GM18507 (cell line): ENCODE results near the gene CPTP.
"Not testable (repeated sequence)": the region's sequence is repeated elsewhere in the genome, so short reads cannot be mapped to it uniquely, and the experiment has no call there.

Experiments
- DNase-seq: peaks from one replicate; pipeline ENCODE4 v3.0.0; 2011; ENCODE audit warnings: low read depth; ENCODE audit not compliant: insufficient read length; ENCODE audit errors: extremely low spot score
- FAIRE-seq: peaks from 2 replicates; lab custom pipeline; 2011; peaks lifted over from hg19 to GRCh38; lab: Jason Lieb, UNC

The CPTP gene

DNA sequence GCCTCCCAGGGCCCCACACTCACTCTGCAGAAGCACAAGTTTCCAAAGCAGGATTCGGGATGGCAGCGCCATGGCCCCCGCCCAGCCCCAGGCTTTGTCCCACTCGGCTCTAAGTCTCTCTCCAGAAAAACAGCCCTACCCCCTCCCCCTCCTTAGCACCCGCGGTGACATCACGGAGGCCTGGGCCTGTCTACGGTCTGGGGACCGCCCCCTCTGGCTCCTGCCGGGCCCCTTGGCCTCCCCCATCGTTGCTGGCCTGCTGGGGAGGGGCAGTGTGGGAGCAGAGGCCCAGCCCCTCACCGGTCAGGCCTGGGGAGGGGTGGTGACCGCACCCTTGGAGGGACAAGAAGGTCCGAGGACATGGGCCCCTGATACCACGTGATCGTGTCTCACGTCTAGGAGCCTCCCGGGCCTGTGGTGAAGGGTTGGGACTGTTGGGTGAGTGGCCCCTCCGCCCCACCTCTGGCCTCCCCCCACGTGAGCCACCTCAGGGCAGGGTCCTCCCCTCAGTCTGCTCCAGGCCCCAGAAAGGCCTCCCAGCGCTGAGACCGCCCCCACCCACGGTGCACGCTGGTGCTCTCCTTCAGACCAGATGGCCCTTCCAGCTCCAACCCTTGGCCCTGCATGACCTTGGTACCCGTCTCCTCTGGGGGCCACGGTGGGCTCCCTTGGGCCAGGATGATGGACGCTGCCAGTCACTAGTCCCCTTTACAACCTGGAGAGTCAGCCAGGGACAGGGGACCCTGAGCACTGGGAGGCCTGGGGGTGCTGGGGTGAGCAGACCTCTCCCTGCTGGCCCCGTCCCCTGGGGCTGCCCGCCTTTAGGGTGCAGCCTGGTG is 34.0 kb downstream of the CPTP start, which contains the start of gene MXRA8:
Gene MXRA8 (minus strand): TSS at position 123 of the 839 bp plus-strand sequence. CDS start 51 bp downstream, at position 72.
- FAIRE-seq (no peak), DNase-seq (no peak)

DNA sequence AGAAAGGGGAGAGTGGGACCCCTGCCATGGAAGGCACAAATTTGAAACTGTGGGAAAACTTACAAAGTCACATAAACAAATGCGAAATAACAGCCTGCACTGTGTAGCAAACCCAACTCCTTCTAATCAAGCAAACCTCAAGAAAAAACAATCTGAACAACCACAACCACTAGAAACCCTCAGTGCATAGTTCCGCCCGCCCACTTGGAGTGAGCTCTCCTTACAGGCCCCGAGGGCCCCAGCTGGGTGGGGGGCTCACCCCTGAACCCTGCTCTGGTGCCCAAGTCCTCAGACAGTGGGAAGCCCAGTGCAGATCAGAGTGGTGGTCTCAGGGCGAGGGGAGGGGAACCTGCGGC is 34.7 kb downstream of the CPTP start:
- no peak for DNase-seq
- no peak for FAIRE-seq

DNA sequence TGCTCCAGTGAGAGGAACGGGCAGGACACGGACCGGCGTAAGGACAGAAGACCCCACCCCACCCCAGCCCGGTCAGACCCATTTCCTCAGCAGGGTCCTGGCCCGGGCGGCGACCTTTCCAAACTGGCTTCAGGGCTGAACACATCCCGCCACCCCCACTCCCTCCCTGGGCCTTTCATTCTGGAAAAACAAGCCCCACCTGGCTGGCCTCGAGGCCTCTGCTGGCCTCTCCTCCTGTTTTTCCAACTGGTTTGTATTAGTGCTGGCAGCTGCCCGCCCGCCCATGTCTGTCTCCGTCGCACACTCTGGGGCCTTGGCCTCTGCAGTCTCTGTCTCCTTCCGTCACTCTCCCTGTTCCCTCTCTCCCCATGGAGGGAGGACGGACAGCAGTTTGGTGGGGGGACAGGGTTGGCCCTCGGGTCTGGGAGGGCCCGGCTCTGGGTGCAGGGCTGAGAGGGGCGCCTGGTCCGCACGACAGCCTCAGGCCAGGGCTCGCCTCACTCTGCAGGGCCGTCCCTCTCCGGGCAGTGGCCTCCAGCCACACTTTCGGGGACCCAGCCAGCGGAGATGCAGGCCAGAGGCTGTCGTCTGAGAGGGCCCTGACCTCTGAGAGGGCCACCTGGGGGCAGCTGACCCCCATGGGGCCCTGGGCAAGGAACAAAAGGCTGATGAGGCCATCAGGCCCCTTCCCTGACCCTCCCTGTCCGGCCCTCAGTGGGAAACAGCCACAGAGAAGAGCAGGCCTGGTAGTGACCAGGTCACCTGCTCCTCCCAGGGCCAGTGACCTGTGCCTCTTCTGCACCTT is 35.3 kb downstream of the CPTP start:
- no peak for DNase-seq
- no peak for FAIRE-seq

DNA sequence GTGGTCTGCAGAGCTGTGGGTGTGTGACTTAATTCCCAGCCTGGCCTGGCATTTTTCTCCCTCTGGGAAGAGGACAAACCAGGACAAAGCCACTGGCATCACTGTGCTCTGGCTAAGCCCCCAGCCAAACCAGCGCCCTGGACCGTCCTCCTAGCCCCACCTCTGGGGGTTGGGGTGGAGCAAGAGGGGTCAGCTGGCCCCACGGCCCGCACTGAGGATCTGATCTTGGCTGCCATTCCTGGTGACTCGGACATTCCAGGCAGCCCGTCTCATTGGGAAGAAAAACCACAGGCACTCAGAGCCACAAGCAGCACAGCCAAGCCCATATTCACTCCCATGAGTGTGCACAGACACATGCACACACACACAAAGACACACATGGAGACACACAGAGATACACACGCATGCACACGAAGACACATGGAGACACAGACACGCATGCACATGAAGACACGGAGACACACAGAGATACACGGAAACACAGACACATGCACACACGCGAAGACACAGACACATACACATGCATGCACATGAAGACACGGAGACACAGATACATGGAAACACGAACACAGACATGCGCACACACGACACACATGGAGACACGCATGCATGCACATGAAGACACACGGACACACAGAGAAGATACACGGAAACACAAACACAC is 36.0 kb downstream of the CPTP start:
- FAIRE-seq (no peak), DNase-seq (no peak)

DNA sequence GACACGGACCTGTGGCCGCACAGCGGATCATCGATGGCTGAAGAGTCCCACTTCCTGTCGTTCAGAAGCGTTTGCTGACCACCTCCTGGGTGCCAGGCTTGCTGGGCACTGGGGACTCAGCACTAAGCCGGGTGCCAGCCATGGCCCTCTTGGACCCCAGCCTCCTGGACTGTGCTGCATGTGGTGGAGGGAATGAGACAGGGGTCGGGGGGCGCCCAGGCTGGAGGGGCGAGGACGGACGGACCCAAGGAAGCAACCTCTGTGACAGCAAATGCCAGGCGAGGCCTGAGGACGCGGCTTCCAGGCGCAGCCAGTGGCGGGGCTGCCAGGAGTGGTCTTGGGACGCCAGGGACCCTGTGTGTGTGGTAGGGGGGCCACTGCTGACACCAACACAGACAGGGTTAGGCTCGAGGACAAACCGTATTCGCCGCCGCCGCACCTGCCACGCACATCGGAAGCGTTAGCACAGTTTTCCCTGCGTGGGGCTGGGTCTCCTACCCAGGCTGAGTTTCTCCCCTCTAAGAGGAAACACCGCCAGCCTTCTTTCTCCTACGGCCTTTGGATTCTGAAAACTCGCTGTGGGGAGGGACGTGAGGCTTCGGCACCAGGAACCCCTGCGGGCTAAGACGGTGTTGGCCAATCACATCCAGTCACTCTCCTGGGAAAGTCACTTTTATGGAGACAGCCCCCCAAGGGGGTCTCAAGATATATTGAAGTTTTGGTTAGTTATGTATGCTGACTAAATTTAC is 36.8 kb downstream of the CPTP start:
- DNase-seq (no peak), FAIRE-seq (no peak)

- FAIRE-seq, result no peak
- DNase-seq, result no peak
These were observed 37.4 kb downstream of the CPTP start for GRCh38 chr1:1361982-1362423.

GRCh38 chr1:1364266-1364665 is 39.7 kb downstream of the CPTP start:
- DNase-seq (no peak), FAIRE-seq (no peak)

DNA sequence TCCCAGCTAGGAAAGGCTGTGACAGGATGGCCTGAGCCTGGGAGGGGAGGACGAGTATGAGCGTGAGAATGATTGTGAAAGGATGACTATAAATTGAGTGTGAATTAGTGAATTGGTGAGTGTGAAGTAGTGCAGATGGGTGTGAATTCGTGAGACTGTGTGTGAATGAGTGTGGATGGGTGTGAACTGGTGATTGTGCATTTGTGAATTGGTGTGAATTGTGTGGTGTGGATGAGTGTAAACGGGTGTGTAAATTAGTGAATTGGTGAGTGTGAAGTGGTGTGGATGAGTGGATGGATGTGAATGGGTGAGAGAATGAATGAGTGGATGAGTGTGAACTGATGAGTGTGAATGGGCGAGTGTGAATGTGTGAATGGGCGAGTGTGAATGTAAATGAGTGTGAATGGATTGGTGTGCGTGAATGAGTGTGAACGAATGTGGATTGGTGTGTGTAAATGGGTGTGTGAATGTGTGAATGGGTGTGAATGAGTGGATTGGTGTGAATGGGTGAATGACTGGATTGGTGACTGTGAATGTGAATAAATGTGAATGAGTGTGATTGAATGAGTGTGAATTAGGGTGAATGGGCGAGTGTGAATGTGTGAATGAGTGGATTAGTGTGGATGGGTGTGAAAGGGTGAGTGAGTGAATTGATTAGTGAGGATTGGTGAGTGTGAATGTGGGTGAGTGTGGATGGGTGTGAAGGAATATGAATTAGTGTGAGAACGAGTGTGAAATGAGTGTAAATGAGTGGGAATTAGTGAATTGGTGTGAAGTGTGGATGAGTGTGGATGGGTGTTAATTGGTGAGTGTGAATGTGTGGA is 41.5 kb downstream of the CPTP start:
- no peak for FAIRE-seq

DNA sequence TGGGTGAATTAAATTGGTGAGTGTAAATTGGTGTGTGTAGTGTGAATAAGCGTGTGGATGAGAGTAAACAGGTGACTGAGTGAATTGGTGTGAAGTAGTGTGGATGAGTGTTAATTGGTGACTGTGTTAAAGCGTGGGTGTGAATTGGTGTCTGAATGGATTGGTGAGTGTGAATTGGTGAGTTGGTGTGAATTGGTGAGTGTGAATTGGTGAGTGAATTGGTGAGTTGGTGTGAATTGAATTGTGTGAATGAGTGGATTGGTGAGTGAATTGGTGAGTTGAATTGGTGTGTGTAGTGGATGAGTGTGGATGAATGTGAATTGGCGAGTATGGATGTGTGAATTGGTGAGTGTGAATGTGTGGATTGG is 42.1 kb downstream of the CPTP start:
- DNase-seq (no peak), FAIRE-seq (no peak)

More for the DNA sequence above, 41.5 kb downstream of the CPTP start:
- no peak for DNase-seq

DNA sequence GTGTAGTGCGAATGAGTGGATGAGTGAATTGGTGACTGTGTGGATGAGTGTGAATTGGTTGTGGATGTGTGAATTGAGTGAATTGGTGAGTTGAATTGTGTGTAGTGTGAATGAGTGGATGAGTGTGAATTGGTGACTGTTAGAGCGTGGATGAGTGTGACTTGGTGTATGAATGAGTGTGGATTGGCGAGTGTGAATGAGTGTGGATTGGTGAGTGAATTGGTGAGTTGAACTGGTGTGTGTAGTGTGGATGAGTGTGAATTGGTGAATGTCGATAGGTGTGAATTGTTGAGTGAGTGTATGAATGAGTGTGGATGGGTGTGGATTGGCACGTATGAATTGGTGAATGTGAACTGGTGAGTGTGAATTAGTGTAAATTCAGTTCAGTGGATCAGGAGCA is 42.7 kb downstream of the CPTP start:
- FAIRE-seq (no peak), DNase-seq (no peak)

DNA sequence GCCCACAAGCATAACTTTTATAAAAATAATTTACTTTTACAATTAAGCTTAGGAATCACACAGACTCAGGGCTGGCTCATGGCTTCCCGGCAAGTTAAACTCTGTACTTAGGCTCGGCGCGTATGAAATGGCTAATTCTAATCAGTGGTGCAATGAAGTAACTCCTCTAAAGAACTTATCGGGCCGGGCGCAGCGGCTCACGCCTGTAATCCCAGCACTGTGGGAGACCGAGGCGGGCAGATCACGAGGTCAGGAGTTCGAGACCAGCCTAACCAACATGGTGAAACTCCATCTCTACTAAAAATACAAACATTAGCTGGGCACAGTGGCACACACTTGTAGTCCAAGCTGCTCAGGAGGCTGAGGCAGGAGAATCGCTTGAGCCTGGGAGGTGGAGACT is 45.5 kb downstream of the CPTP start:
- FAIRE-seq, result not testable (repeated sequence)

GRCh38 chr1:1370771-1371300 is 46.2 kb downstream of the CPTP start:
- DNase-seq (no peak), FAIRE-seq (no peak)

More for the DNA sequence above, 45.5 kb downstream of the CPTP start:
- DNase-seq, result not testable (repeated sequence)

- FAIRE-seq (no peak), DNase-seq (no peak)
These were observed 46.8 kb downstream of the CPTP start for GRCh38 chr1:1371364-1371745.

- FAIRE-seq, result peak; percentile 9
- DNase-seq, result peak; percentile 68
These were observed 47.4 kb downstream of the CPTP start for GRCh38 chr1:1371746-1372711.

- no peak for FAIRE-seq
- no peak for DNase-seq
These were observed 48.6 kb downstream of the CPTP start for GRCh38 chr1:1373051-1373814.

DNA sequence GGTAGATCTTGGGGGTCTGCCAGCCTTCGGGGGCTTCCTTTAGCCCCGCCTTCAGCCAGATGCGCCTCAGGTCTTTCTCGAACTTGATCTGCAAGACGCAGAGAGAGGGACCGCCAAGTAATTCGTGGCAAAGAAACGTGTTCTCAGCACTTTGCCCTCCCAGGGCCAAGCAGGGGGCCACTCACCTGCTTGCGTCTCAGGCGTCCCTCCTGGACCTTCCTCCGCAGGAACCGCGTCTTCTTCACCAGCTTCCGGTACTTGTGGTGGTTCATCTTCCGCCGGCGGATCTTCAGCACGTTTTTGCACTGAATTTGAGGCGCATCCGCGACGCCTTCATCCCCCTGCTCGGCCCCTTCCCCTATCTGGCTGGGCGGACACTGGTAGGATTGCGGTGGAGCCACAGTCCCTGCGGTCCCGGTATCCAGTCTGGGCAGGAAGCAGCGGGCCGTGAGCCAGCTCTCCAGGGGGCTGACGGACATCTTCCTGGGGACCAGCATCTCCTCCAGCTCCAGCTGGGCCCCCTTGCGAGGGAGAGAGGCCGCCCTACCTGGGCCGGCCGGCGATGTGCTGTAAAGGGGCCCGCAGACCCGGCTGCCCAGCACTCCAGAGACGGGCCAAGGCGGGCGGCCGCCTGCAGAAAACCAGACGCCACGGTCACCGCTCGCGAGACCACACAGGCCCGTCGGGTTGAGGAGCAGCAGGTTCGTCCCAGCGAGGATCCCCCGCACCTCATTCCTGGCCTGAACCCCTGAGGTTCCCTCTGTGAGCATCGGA is 49.4 kb downstream of the CPTP start:
- FAIRE-seq, result no peak
- DNase-seq, result no peak
